Measurements from ENCODE around the gene UQCR11.

GRCh38 chr19:1621574-1621973 is 16.3 kb upstream of the UQCR11 start:
- TF ChIP-seq GATA2 (IDR thresholded peaks at IDR 0.05; ENCODE audit: low read depth, low read length) (no peak), GATA3 (IDR thresholded peaks at IDR 0.05; ENCODE audit: low read depth, low read length) (no peak)
